HG02852 (cell line): Measurements from ENCODE around the gene IL18BP.

ENCODE experiments used
- ATAC-seq: cut with Tn5 transposase; IDR thresholded peaks from one replicate; pipeline ENCODE4 v1.9.1; 2021; ENCODE audit warnings: mild to moderate bottlenecking, moderate library complexity; ENCODE audit not compliant: unreplicated experiment

The IL18BP gene

GRCh38 chr11:71998649-71999310 is at the start of gene IL18BP:
Gene IL18BP (plus strand): TSS chr11:71998909. CDS start chr11:71999985, 1,076 bp downstream.
- no peak for ATAC-seq

GRCh38 chr11:71949034-71949433 is 49.7 kb upstream of the IL18BP start:
- ATAC-seq, result no peak

- no peak for ATAC-seq
Measured at GRCh38 chr11:71951741-71952310, 46.9 kb upstream of the IL18BP start.

GRCh38 chr11:71955898-71956456 is 42.7 kb upstream of the IL18BP start:
- no peak for ATAC-seq

GRCh38 chr11:71962428-71963038 is 36.2 kb upstream of the IL18BP start:
- ATAC-seq, result peak; percentile 52

GRCh38 chr11:71963468-71963867 is 35.2 kb upstream of the IL18BP start:
- no peak for ATAC-seq

DNA sequence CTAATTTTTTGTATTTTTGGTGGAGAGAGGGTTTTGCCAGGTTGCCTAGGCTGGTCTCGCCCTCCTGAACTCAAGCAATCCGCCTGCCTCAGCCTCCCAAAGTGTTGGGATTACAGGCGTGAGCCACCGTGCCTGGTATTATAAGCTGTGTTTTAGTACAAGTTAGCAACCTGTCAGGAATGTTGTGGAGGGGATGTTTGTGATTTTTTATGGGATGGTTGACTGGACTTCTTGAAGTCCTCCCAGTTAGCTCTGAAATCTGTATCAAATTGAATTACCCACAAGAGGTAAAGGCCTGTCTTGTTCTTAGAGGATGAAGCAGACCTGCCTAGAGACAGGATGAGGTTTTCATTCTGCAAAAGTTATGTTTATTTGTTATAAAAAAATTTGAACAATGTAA is 34.1 kb upstream of the IL18BP start:
- ATAC-seq, result no peak

DNA sequence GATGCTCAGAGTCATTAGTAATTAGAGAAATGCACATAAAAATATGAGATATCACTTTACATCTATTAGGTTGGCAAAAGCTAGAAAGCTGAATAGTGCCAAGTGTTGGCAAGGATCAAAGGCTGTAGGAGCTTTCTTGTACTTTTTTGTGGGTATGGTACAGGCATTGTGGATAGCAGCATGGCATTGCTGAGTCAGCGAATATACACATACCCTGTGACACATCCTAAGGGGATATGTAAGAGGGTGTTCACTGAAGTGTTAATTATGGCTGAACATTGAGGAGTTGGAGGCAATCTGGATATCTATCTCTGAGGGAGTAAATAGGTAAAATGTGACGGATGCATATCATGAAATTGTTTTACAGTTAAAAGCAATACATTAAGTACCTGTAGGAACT is 27.0 kb upstream of the IL18BP start:
- no peak for ATAC-seq

- no peak for ATAC-seq
Measured at GRCh38 chr11:71976551-71976950, 22.2 kb upstream of the IL18BP start.

DNA sequence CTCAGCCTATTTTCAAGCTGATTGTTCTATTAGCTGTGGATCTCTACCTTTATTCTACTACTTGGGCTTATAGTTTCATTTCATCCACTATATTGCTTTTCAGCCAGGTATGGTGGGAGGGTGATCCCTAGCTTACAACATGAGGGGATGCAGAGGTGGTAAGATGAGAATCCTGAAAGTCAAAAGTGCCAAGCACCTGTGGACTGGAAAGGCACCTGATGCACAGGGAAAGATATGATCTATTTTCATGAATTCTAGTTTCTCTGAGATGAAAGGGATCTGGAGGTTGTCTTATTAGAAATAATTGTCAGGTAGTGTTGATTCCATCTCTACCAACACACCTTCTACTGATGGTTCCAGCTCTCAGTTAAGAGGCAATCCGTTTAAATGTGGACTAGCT is 21.6 kb upstream of the IL18BP start:
- ATAC-seq, result no peak

DNA sequence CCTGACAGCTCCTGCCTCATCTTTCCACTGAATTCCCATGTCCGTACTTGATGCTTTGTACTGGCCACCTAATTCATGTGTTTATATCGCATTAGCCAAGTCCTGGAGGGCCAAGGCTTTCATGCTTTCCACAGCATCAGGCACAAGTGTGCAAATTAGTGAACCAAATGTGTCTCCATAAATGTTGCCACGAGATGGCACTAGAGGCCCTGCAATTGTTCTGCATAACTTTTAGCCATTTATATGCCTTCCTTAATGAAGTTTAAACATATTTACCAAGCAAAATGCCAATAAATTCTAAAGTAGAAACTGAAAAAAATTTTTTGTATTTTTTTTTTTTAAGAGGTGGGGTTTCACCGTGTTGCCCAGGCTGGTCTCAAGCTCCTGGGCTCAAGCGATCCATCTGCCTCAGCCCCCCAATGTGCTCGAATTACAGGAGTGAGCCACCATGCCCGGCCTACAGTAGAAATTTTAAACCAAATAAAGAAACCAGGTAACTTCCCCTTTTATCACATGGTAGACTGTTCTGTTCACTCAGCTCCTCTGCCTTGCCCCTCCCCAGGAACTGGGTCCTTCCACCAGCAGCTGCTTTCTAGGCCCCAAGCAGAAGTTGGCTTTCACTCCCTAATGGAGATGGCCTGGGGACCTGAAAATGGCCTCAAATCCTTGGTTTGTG is 20.8 kb upstream of the IL18BP start:
- ATAC-seq, result no peak

DNA sequence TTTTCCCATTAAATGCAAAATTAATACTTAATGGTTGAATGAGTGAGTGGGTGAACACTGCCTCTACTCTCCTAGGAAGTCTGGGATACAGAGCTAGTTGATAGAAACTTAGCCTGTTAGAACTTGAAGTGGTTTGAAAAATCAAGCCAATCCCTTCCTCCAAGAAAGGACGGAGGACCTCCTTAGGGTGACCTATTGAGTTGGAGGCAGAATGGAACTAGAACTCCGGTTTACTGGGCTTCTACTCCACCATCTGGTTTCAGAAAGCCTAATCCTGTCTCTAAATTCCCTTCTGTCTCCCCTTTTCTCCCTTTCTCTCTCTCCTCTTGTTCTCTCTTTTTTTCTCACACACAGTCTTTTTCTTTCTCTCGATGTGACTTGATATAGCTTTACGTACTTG is 19.6 kb upstream of the IL18BP start:
- no peak for ATAC-seq

DNA sequence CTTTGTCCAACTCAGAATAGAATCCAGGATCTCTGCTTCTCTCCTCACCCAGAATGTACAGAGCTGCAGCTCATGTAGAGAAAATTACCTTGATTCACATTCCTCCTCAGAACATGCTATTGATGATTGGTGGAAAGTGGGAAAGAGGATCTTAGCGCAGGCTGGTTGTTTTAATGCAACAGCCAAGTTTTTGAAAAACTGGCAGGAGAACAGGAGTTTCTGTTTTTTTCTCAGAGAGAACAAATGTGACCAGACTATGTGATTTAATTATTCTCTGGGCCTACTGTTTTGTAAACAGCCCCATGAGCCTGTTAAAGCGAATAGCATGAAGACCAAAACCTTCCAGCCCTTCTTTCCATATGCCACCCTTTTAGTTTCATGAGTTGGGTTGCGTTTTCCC is 19.1 kb upstream of the IL18BP start:
- no peak for ATAC-seq

DNA sequence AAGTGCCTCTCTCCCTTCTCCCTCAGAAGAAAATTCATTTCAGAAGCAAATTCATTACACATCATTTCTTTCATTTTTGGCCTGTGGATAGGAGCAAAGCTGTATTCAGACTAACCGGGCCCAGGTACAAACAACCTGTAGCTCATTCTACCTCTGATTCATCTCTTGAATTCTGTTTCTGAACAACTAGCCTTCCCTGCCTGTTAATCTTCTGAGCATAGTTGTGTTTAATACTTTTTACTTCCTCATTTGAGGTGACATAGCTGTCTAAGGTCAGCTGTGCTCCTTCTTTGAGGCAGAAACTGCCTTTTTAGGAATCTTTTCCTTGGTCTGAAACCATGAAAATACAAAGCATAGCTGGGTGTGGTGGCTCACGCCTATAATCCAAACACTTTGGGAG is 12.6 kb upstream of the IL18BP start:
- ATAC-seq, result no peak

- no peak for ATAC-seq
Measured at GRCh38 chr11:71987521-71987920, 11.2 kb upstream of the IL18BP start.

GRCh38 chr11:71988050-71988449 is 10.7 kb upstream of the IL18BP start:
- no peak for ATAC-seq

- ATAC-seq, result no peak
Measured at GRCh38 chr11:71990701-71991100, 8.0 kb upstream of the IL18BP start.

- peak; percentile 76 for ATAC-seq
Measured at GRCh38 chr11:71991494-71991893, 7.2 kb upstream of the IL18BP start.

DNA sequence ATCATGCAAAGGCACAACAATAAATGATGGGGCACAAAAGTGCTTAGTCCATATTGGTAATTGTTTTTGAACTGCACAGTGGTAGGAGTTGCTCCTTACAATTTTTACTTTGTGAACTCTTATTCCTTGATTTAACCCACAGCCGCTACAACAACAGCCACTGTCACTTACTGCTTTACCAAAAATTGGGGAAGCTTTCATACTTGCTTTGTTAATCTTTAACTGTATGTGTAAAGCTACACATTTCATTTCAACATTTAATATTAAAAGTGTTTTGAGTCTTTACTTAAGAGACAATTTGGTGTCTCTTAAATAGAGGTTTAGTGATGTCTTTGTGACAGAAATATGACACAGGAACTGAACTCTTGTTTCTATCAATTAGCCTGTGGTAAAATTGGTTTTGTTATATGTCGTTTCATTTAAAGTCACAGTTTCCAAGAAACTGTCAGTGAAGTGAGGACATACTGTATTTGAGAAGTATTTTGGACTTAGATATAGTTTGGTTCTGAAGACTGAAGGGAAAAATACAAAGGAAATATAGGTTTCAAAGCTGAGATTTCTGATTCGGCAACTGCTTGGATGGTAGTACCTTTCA is 6.5 kb upstream of the IL18BP start:
- no peak for ATAC-seq

- no peak for ATAC-seq
Measured at GRCh38 chr11:71994786-71995185, 3.9 kb upstream of the IL18BP start.

DNA sequence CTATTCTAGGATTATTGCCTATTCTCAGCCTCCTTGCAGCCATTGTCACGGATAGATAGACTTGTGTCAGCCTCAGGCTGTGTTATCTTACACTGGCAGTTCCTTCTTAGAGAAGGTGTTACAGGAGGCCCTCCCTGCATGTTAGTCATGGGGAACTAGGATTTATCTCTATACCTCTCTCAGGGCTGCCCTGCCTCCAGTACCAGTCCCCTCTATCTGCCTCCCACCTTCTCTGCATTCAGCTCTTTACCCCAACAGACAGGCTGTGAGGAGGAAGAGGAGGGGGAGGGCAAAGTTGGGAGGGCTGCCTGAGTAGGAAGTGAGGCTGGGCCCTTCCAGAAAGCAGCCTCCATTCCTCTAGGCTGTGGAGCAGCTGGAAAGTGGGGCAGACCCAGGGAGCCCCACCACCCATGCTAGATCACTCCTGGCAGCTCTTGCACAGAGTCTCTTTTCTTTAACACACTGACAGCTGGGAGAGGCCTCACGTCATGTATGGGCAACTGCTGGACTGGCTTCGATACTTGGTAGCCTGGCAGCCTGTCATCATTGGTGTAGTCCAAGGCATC is 2.9 kb upstream of the IL18BP start:
- ATAC-seq, result no peak
